HG02852 (cell line): ENCODE data around the gene TSC22D1.

ENCODE experiments used
- ATAC-seq: cut with Tn5 transposase; IDR thresholded peaks from one replicate; pipeline ENCODE4 v1.9.1; 2021; ENCODE audit warnings: mild to moderate bottlenecking, moderate library complexity; ENCODE audit not compliant: unreplicated experiment

Gene TSC22D1

DNA sequence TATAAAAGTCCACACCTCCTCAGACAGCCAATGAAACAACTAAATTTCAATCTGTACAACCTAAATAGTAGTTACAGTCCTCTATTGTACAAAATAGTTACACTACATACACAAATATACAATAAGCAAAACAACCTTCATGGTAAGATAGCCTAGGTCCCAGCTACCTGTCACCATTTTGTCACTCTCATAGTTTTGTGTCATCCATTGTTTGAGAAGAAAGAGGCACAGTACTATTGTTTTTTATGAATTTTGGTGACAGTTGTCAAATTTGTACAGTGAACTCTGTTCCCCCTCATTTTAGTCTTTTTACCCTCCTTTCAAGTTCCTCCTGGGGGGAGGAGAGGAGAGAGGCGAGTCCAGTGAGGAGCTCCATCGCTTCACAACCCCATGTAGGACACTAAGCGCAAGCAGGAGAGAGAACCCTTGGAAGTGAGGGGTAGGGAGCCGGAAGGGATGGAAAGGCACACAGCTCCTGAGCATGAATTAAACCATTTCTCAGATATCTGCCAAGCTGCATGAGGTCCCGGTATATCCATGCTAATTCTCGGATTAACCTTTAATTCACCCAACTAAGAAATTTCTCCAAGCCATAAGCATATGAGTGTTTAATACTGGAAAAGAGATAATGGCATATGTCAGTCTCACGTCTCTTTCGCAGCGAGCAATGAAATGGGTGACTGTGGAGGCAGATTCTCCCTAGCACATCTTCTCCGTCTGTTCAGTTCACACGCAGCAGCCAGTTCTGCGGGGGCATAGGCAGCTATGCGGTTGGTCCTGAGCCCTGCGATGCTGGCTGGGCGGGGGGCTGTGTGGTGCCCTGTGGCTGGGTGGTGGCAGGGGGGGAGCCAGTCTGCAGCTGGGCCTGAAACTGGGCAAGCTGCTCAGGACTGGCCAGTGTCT is 142.0 kb downstream of the TSC22D1 start:
- ATAC-seq, result no peak

DNA sequence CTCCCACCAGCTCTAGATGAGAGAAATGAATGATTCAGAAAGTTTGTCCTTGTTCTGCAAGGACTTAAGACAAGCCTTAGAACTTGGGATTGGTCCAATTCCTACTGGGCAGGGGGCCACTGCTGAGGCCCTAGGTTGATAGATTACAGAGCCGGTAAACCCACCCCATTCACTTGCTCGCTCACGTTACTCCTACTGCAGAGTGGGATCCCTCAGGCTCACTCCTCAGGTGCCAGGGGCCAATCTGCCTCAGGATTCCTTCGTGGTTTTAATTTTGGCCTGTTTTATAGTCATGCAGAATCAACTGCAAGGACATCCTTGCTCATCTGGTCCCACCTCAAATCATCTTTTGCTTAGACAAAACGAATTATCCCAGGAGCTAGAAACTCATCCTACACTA is 143.5 kb downstream of the TSC22D1 start:
- ATAC-seq, result no peak

DNA sequence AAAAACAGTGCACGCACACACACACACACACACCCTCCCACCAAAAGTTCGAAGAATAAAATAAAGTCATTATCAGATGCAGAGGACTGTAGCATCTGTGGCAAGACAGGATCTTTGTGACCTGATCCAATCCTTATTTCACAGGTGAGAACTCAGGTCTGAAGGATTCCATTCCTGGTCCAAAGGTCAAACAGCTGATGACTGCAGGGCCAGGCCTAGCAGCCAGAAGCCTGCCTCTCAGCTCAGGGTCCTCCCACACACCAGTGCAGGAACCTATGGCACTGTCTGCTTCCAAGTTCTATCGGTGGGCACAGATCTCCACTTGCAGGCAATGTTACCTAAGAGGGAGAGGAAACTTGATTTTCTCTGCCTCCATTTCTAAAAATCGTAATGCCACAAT is 145.0 kb downstream of the TSC22D1 start:
- no peak for ATAC-seq

DNA sequence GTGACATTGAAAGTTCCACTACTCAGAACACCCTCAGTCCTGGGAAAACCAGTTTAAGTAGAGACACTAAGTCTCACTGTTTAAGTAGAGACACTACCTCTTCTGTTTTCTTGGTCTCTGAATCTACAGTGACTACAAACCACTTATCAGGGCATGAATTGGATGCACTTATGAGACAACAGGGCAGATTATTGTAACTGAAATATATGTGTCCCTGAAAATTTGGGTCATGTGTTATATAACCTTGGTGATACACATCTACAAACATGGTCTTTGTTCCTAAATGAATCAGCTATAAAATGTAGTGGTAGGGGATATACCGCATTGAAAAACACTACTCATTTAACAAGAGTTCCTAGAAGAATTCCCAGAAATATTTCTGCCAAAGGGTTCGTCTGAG is 146.8 kb downstream of the TSC22D1 start:
- ATAC-seq, result no peak

DNA sequence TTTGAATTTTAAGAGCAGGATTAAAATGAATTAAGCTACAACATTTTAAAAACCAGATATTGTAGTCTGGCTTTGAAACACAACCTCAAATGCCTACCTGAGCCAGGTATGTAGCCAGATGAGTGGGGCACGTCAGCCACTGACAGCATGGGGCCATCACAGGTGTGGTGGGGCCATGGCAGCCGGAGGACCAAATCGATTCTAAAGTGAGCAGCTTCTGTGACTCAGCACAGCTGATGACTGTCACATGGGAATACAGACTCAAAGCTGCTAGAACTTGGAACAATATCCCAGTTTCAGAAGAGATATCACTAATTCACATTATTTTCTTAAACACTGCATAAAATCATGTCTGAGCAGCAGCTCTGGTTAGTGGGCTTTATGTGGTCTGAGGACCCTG is 149.7 kb downstream of the TSC22D1 start:
- no peak for ATAC-seq

DNA sequence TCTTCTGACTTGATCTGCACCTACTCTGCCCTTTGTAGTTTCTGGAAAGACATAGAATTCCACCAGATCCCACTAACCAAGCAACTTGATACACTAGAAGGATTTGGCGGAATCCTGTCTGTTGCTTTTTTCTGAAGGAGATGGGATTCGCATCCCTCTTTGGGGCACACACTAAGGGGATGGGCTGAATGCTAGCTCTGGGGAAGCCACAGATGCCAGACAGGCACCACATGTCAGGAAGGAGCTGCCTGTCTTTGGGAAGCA is 150.4 kb downstream of the TSC22D1 start:
- no peak for ATAC-seq

DNA sequence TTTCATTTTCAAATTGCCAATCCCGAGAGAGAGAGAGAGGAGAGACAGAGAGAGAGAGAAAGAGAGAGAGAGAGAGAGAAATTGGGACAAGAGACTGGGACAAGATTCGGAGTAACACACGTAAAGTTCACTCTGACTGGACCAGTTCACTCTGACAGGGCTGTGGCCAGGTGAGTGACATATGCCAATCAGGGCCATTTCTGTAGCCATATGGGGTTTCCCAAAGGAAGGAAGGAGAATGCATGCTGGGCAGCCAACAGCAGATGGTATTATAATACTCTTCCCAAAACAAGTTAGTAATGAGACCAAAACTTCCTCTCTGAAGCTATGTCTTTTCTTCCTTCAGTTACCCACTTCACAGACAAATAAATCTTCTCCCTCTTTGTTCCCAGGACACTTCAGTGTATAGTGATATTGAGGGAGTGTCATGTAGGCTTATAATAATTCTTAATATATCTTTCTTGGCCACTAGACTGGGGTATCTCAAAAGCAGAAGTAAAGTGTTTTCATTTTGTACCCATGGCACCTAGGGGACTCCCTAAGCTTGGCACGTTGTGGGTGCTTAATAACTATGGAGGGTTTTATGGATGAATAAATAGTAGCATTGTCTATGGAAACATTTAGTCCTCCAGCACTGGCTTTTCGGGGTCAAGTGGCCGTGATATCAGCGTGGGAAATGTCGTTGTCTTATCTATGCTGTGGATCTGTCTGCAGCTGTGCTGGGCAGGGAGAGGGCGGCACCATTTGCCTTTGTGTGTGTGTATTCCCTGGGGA is 150.9 kb downstream of the TSC22D1 start:
- no peak for ATAC-seq

DNA sequence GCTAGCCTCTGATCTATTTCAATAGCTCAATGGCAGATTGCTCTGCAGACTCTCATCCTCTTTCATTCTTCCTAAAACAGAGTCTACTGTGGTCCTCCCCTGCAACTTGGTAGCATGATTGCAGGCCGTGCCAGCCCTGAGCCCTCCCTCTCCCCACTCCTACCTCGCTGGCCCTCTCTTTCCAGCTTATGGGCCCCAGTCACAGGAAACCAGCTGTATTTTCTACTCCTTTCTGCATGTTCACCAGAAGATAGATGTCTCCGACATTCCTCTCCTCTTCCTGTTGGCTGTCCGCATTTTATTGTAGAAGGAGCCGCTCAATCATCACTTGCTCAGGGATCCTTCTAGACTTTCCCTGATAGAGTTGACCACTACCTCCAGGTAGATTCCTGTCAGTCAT is 152.3 kb downstream of the TSC22D1 start:
- ATAC-seq, result no peak

DNA sequence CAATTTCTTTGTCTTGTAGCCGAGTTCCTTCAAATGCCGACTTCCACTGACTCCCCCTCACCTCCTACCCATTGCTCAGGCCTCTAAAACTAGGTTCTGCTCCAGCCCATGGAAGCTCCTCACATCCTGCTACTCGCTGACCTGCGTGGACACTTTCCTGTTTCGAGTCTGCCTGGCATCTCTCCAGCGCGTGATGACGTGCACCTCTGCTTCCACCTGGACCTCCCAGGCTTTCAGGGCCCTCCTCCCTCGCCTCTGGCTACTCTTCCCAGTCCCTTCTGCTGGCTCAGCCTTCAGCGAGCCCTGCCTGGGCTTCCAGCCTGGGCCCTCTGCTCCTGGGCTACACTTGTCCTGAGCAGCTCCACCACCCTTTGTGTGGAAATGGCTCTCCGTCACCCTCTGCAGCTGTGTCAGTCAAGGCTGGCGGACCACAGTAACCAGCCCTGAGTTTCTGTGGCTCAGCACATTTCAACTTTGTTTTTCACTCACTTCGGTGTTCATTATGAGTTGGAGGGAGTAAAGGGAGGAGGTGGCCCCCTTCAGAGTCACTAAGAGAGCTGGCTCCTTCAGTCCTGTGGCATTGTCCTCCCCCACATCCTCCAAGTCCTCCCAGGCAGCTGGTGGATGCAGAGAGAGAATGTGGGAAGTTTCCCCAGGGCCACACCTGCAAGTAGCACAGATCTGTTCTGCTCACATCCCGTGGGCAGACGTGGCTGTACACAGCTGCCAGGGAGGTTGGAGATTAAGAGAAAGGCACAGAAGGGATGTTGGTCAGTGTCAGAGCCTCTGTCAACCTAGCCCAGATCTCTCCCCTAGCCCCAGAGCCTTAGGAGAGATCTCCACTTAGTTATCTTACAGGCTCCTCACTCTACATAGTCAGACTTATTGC is 153.1 kb downstream of the TSC22D1 start:
- no peak for ATAC-seq

DNA sequence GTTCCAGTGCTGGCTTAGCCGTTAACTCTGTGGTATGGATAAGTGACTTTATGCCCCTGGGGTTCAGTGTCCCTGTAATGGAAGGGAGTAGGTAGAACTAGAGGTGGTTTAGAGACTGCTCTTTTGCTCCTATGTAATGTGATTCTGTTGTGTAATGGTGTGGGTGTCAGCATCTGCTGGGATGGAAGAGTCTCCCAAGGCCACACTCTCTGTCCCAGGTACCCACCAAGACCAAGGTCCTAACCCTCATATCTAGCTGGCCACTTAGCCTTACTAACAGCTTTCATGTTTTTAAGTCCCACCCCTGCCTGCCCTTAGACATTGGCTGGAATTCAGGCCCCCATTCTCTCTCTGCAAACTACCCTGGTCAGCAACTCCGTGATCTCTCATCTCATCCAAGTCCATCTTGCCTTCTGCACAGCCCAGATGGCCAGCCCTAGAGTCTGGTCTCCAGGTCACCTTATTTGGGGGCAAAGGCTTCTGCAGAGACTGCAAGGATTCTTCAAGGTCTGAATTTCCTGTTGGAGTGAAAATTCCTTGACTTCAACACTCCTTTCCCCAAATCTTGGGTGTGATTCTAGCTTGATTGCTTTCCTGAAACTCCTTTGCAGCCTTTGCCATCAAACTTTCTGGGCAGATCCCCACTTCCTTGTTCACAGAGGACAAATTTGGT is 154.1 kb downstream of the TSC22D1 start:
- ATAC-seq, result no peak

DNA sequence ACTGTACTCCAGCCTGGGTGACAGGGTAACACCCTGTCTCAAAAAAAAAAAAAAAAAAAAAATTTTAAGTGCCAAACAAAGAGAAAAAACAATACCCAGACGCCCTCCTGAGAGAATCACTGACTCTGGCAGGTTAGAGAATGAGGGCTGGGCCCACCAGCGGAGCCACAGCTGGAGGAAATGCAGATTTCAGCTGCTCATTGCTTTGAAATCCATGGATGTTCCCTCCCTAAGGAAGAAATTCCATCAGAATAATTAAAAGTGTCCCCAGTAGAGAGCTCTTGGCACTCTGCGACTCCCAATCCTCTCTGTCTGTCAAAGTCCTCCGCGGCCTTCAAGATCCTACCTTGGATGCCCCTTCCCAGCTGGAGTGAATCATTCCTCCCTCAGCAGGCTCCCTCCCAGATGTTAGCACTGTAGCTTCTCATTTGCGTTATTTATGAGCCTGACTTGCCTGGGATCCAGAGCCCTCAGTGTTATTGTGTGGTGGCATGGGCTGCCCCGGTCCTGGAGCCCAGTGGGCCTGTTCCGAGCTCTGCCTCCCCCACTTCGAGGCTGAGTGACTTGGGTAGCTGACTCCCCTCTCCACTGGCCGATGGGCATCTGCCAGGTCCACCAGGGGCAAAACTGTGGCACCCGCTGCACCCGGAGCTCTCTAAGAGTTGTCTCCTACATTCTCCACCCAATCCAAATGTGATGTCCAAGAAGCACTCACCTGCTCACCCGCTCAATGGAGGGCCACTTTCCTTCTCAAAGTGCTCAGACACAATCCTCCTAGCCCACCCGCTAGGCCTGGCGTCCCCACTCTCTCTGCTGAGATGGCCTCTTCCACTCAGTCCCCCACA is 155.5 kb downstream of the TSC22D1 start:
- ATAC-seq, result no peak

DNA sequence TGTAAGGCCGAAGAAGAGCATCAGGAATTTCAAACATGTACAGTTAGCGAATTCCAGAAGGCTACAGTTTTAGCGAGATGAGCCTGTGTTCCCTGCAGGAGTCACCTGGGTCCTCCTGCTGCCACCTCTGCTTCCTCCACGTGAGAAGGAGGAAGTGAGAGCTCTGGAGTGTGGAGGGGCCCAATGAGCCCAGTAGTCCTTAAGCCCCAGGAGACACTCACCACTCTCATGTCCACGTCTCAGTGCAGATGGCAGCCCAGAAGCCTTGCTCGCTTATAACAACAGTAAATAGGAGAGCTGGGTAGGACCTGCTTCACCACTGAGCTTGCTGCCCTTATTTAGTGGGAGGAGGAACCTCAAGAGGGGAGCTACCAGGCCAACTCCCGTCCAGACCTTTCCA is 158.3 kb downstream of the TSC22D1 start:
- no peak for ATAC-seq

DNA sequence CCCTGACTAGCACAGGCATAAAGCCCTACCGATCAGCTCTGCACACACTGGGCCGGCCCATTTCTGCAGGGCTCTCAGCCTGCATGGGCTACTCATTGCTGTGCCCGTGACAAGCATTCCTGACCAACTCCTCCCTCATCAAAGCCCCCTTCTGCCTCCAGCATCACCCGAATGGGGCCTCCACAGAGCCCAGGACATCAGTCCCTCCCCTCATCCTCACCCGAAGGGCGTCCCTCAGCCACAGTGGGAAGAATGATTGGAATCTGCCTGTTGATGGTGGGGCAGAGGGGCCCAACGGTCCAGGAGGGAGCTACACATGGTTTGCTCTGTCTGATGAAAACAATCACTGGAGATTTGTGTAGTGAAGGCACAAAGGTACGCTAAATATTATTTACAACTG is 158.7 kb downstream of the TSC22D1 start:
- no peak for ATAC-seq

DNA sequence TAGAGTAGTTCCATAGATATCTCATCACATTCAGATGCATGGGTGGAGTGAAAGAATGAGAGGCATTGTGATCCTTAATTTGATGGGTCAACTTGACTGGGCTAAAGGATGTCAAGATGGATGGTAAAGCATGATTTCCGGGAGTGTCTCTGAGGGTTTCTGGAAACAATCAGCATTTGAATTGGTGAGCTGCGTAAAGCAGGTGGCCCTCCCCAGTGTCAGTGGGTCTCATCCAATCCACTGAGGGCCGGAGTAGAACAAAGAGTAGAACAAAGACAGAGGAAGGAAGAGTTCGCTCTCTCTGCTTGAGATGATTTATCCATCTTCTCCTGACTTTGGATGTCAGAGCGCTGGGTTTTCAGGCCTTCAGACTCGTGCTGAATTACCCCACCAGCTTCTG is 159.4 kb downstream of the TSC22D1 start:
- no peak for ATAC-seq

DNA sequence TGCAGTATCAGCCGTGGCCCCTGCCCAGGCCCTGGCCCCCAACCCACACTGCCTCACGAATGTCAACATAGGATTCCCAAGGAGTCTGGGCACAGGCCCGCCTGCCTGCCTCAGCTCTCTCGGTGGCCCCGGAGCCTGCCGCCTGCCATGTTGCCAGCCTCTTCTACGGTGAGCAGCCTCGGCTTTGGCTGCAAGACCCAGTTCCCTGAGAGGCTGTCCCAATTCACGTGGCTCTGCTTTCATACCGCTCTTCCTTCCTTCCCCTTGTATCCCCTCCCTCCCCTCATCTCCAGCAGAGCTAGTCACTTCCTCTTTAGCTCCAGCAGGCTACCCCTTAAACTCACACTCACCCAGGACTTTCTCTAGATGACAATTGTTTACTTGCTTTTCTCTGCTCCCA is 159.8 kb downstream of the TSC22D1 start:
- ATAC-seq, result no peak

DNA sequence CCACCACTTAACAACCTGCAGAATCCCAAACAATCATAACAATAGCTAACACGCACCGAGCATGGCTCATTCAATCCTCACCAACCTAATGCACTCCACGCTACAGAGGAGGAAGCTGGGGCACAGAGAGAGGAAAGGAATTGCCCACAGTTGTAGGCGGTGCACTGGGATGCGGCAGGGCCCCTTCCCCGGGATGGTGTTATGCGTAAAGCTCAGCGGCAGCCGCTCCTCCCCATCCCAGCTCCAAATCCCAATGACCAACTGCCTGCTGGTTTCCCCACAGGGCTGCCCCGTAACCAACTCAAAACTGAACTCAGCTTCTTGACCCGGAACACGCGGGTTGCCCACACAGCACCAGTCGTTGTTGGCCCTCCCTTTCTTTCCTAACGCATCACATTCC is 160.3 kb downstream of the TSC22D1 start:
- no peak for ATAC-seq

DNA sequence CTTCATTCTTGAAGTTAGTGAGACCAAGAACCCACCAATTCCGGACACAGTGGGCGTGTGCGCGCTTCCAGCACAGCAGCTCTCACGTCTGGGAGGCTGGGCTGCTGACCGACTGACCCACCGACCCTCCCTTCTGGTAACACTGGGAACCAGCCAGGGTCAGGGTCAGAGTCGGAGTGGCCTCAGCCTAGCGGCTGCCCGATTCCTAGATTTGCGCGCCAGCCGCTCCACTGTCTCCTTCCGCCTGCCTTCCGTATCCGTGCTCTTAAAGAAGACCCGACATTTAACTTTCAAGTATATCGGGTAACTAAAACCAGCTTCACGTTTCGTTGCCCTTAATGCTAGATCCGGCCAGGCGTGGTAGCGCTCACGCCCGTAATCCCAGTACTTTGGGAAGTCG is 161.4 kb downstream of the TSC22D1 start:
- no peak for ATAC-seq

DNA sequence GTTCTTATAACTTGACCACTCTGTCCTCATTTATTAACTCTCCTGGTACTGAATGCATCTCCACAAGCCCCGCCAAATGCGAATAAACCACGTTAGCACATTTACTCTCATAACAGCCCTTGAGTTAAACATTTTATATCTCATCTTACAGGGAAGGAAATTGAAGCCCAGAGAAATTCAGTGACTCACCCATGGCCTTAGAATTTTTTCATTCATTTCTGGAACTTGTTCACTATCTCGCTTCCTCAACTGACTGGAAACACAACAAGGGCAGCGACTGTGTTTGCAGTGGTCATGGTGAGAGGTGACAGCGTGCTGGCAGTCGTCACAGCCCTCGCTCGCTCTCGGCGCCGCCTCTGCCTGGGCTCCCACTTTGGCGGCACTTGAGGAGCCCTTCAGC is 163.0 kb downstream of the TSC22D1 start:
- ATAC-seq, result no peak

DNA sequence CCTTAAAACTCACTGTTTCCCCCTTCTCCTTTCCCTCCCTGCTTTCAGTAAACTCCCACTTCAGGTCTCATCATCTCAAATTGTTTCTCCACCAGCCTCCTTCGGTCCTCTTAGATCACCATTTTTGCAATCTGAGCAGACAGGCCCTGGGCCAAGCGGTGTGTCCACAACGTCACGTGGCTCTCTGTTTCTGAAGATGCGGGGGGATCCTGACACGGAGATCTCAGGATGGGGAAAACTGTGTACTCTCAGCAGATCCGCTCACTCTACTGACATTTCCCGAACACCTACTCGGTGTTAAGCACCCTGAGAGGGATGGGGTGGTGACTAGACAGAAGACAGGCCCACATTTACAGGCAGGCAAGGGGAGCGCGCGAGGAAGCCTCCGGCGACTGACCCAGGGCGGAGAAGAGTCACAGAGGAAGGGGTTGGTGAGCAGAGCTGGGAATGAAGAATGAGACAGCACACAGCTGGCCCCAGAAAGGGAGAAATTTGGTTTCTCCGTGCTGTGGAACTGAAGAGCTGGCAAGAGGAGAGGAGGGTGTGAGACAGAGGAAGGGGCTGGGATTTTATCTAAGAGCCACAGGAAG is 163.7 kb downstream of the TSC22D1 start:
- ATAC-seq, result no peak

DNA sequence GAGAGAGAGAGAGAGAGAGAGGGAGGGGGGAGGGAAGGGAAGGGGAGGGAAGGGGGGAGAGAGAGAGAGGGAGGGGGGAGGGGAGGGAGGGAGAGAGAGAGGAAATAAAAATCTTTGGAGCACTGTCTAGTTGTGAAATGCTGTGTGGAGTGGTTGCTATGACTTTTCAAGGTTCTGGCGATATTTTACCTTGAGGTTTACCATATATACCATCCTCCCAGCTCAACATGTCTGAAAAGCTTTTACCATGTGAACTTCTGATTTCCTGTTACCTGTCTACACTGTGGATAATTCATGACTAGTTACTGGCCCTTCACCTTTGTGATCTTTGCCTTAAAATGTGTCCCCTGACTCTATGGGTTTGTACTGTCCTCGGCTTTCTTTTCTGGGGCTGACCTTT is 164.3 kb downstream of the TSC22D1 start:
- ATAC-seq, result no peak
